Esophagus muscularis mucosa (tissue), 3 donors: ENCODE results near the gene SEC24D.

ENCODE experiments used
- POLR2AphosphoS5 ChIP-seq, 2 donors: sonication (generic); formaldehyde crosslinking; IDR thresholded peaks; one replicate each; pipeline ENCODE4 v1.6.1; 2017; ENCODE audit warnings: antibody characterized with exemption in 2 of 2
- TF ChIP-seq, protein P1 (sequence below), 3 experiments: fragments of 200-600 bp in 2 of 3; fragments of 450-650 bp in 1 of 3; sonication (generic) in 2 of 3; IDR thresholded peaks; one replicate each; pipeline ENCODE4 v1.5.1; 2017 to 2019; ENCODE audit warnings: antibody characterized with exemption in 3 of 3, mild to moderate bottlenecking in 2 of 3, moderate library complexity in 1 of 3

GRCh38 chr4:118762730-118763477 lies 73.0 kb downstream of the SEC24D start:
- TF ChIP-seq, protein P1, sequence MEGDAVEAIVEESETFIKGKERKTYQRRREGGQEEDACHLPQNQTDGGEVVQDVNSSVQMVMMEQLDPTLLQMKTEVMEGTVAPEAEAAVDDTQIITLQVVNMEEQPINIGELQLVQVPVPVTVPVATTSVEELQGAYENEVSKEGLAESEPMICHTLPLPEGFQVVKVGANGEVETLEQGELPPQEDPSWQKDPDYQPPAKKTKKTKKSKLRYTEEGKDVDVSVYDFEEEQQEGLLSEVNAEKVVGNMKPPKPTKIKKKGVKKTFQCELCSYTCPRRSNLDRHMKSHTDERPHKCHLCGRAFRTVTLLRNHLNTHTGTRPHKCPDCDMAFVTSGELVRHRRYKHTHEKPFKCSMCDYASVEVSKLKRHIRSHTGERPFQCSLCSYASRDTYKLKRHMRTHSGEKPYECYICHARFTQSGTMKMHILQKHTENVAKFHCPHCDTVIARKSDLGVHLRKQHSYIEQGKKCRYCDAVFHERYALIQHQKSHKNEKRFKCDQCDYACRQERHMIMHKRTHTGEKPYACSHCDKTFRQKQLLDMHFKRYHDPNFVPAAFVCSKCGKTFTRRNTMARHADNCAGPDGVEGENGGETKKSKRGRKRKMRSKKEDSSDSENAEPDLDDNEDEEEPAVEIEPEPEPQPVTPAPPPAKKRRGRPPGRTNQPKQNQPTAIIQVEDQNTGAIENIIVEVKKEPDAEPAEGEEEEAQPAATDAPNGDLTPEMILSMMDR (IDR thresholded peaks at IDR 0.05): no peak
- no peak for TF ChIP-seq POLR2AphosphoS5 (IDR thresholded peaks at IDR 0.05)
